MM.1S (cell line): ENCODE results near the gene NKRF.
A peak's percentile ranks its signal among the peaks of the same experiment; 100 is the strongest.

Experiments used
- DNase-seq: peaks from one replicate; pipeline ENCODE4 v3.0.0-alpha.2; 2015
- H2AFZ ChIP-seq: fragments of 300-600 bp; sonication (generic); 2 replicates; pipeline ENCODE4 v1.6.0; 2016; ENCODE audit warnings: antibody characterized with exemption, low read length
- H3F3A ChIP-seq: fragments of 300-600 bp; sonication (generic); 2 replicates; pipeline ENCODE4 v1.6.1; 2016; ENCODE audit warnings: mild to moderate bottlenecking, antibody characterized with exemption, low read length, moderate library complexity, mixed read lengths; ENCODE audit not compliant: insufficient read depth
- H3K27ac ChIP-seq: fragments of 300-600 bp; sonication (generic); 2 replicates; pipeline ENCODE4 v1.5.1; 2016; ENCODE audit warnings: mild to moderate bottlenecking, low read length
- H3K27me3 ChIP-seq: fragments of 300-600 bp; sonication (generic); replicated peaks from 2 replicates; pipeline ENCODE4 v1.6.0; 2016; ENCODE audit warnings: low read length; ENCODE audit not compliant: insufficient read depth
- H3K36me3 ChIP-seq: fragments of 300-600 bp; sonication (generic); replicated peaks from 2 replicates; pipeline ENCODE4 v1.6.1; 2016; ENCODE audit warnings: mild to moderate bottlenecking, low read length, mixed read lengths; ENCODE audit not compliant: insufficient read depth
- H3K4me1 ChIP-seq: fragments of 300-600 bp; sonication (generic); 2 replicates; pipeline ENCODE4 v1.6.1; 2016; ENCODE audit warnings: low read length, mixed read lengths
- H3K4me2 ChIP-seq: fragments of 300-600 bp; sonication (generic); 2 replicates; pipeline ENCODE4 v1.6.0; 2016; ENCODE audit warnings: low read depth, low read length
- H3K4me3 ChIP-seq: fragments of 300-600 bp; sonication (generic); 2 replicates; pipeline ENCODE4 v1.5.1; 2016; ENCODE audit warnings: low read length, mixed read lengths
- H3K79me2 ChIP-seq: fragments of 300-600 bp; sonication (generic); 2 replicates; pipeline ENCODE4 v1.6.1; 2016; ENCODE audit warnings: mixed run types, low read length, mixed read lengths
- H3K9ac ChIP-seq: fragments of 300-600 bp; sonication (generic); 2 replicates; pipeline ENCODE4 v1.6.1; 2016; ENCODE audit warnings: low read length, mixed read lengths
- H3K9me2 ChIP-seq: fragments of 300-600 bp; sonication (generic); replicated peaks from 2 replicates; pipeline ENCODE4 v1.6.1; 2016; ENCODE audit warnings: mild to moderate bottlenecking, low read length, mixed read lengths; ENCODE audit not compliant: insufficient read depth
- H3K9me3 ChIP-seq: fragments of 300-600 bp; sonication (generic); replicated peaks from 2 replicates; pipeline ENCODE4 v1.6.1; 2016; ENCODE audit warnings: mild to moderate bottlenecking, low read length, mixed read lengths; ENCODE audit not compliant: insufficient read depth
- H4K20me1 ChIP-seq: fragments of 300-600 bp; sonication (generic); 2 replicates; pipeline ENCODE4 v1.6.1; 2016; ENCODE audit warnings: mild to moderate bottlenecking, low read length, moderate library complexity, mixed read lengths; ENCODE audit not compliant: insufficient read depth
- CTCF ChIP-seq: fragments of 300-600 bp; sonication (generic); IDR thresholded peaks from 2 replicates; pipeline ENCODE4 v1.5.1; 2016; ENCODE audit warnings: antibody characterized with exemption, low read length, mixed read lengths
- EZH2 ChIP-seq: fragments of 300-600 bp; sonication (generic); optimal IDR thresholded peaks from 2 replicates; pipeline ENCODE3; 2017; ENCODE audit warnings: low read depth, mild to moderate bottlenecking, antibody characterized with exemption, low read length, mixed read lengths
- EZH2phosphoT487 ChIP-seq: fragments of 300-600 bp; sonication (generic); IDR thresholded peaks from 2 replicates; pipeline ENCODE4 v1.6.1; 2018; ENCODE audit warnings: antibody characterized with exemption, low read length

NKRF gene

GRCh38 chrX:119565107-119565663, 41.0 kb downstream of the NKRF start, which contains the start of gene STEEP1:
Gene STEEP1 (minus strand): TSS chrX:119565409. CDS start chrX:119565355, 54 bp downstream.
- Histone ChIP-seq H3K79me2 (peaks cover 25% of the 10 kb centered on the region), H3K9me2 (no peaks in the 10 kb centered on the region), H3K9ac (peak within 1 kb of the TSS; percentile 62; the same call in 1 of the 2 replicates), H3K4me3 (peak within 1 kb of the TSS; percentile 72), H4K20me1 (no peaks in the 10 kb centered on the region), H3K27me3 (no peaks in the 10 kb centered on the region), H3K27ac (no peak within 1 kb of the TSS), H3K9me3 (no peaks in the 10 kb centered on the region), H3K4me1 (no peaks in the 10 kb centered on the region), H3K36me3 (no peaks in the 10 kb centered on the region), H3F3A (no peaks in the 10 kb centered on the region), H3K4me2 (peak within 1 kb of the TSS; percentile 64), H2AFZ (no peak within 1 kb of the TSS)
- no peak for TF ChIP-seq EZH2phosphoT487
- no peak for TF ChIP-seq CTCF
- TF ChIP-seq EZH2: no peak
- DNase-seq: peak; percentile 93

- no peaks in the 10 kb centered on the region for H3K4me1 ChIP-seq
- no peak overlapping the region for H3K9ac ChIP-seq
- H3F3A ChIP-seq: no peaks in the 10 kb centered on the region
- no peaks in the 10 kb centered on the region for H3K36me3 ChIP-seq
- H3K9me2 ChIP-seq: no peaks in the 10 kb centered on the region
- no peak overlapping the region for H3K4me3 ChIP-seq
- no peaks in the 10 kb centered on the region for H3K9me3 ChIP-seq
- H2AFZ ChIP-seq: no peak overlapping the region
- no peaks in the 10 kb centered on the region for H3K27me3 ChIP-seq
- no peak overlapping the region for H3K27ac ChIP-seq
- no peak for DNase-seq
- H3K4me2 ChIP-seq: no peak overlapping the region
- TF ChIP-seq CTCF: no peak
- TF ChIP-seq EZH2phosphoT487: no peak
- no peak for TF ChIP-seq EZH2
- no peaks in the 10 kb centered on the region for H4K20me1 ChIP-seq
- H3K79me2 ChIP-seq: peaks cover 15% of the 10 kb centered on the region
Observed at GRCh38 chrX:119552508-119552907, 53.7 kb downstream of the NKRF start.

GRCh38 chrX:119549327-119550016, 56.8 kb downstream of the NKRF start:
- H3K36me3 ChIP-seq: no peaks in the 10 kb centered on the region
- H3K4me2 ChIP-seq: no peak overlapping the region
- no peaks in the 10 kb centered on the region for H3K27me3 ChIP-seq
- H3K9me3 ChIP-seq: no peaks in the 10 kb centered on the region
- H3F3A ChIP-seq: no peaks in the 10 kb centered on the region
- no peaks in the 10 kb centered on the region for H3K9me2 ChIP-seq
- no peak overlapping the region for H3K4me3 ChIP-seq
- no peak overlapping the region for H3K27ac ChIP-seq
- DNase-seq: no peak
- no peak overlapping the region for H2AFZ ChIP-seq
- H3K9ac ChIP-seq: no peak overlapping the region
- H3K79me2 ChIP-seq: peaks cover 21% of the 10 kb centered on the region
- no peaks in the 10 kb centered on the region for H3K4me1 ChIP-seq
- no peak for TF ChIP-seq EZH2
- no peak for TF ChIP-seq EZH2phosphoT487
- no peak for TF ChIP-seq CTCF
- H4K20me1 ChIP-seq: no peaks in the 10 kb centered on the region
